Tibial nerve (tissue), 4 donors: ENCODE measurements around the gene ESM1. TPM values are rescaled to one million over a fixed set of nuclear protein-coding genes. Genes with fewer than 3 reads are reported as not detected.

Experiments used
- DNase-seq, 2 donors: peaks; one replicate each; pipeline ENCODE4 v3.0.0-alpha.2; 2019; ENCODE audit warnings: low spot score in 2 of 2
- H3K27ac ChIP-seq, 4 donors: fragments of 200-600 bp; sonication (generic) in 3 of 4; one replicate each; pipeline ENCODE4 v1.5.1; 2017 to 2019; ENCODE audit warnings: mild to moderate bottlenecking in 1 of 4
- H3K27me3 ChIP-seq, 2 donors: fragments of 200-600 bp; sonication (generic) in 1 of 2; one replicate each; pipeline versions ENCODE4 v1.5.1 to v1.6.0; 2017 to 2019
- H3K36me3 ChIP-seq, 3 donors: fragments of 200-600 bp; sonication (generic); one replicate each; pipeline ENCODE4 v1.5.1; 2018 to 2019
- H3K4me1 ChIP-seq, 4 donors: fragments of 200-600 bp; sonication (generic) in 3 of 4; one replicate each; pipeline ENCODE4 v1.5.1; 2017 to 2019
- H3K4me3 ChIP-seq, 4 donors: fragments of 200-600 bp; sonication (generic) in 3 of 4; one replicate each; pipeline ENCODE4 v1.5.1; 2017 to 2019; ENCODE audit warnings: mild to moderate bottlenecking in 1 of 4, moderate library complexity in 1 of 4
- H3K9me3 ChIP-seq, 4 donors: fragments of 200-600 bp; sonication (generic) in 3 of 4; one replicate each; pipeline ENCODE4 v1.5.1; 2017 to 2019
- CTCF ChIP-seq, 5 experiments: fragments of 200-600 bp in 3 of 5; fragments of 450-650 bp in 2 of 5; sonication (generic) in 3 of 5; IDR thresholded peaks; one replicate each; pipeline ENCODE4 v1.5.1; 2016 to 2019; ENCODE audit warnings: antibody characterized with exemption in 5 of 5, mild to moderate bottlenecking in 3 of 5, moderate library complexity in 2 of 5
- EP300 ChIP-seq, 2 donors: sonication (generic); formaldehyde crosslinking; IDR thresholded peaks; one replicate each; pipeline ENCODE4 v1.6.1; 2017; ENCODE audit warnings: antibody characterized with exemption in 2 of 2, mild to moderate bottlenecking in 1 of 2
- POLR2A ChIP-seq, 2 donors: fragments of 450-650 bp; IDR thresholded peaks; one replicate each; pipeline ENCODE4 v1.6.1; 2017; ENCODE audit warnings: antibody characterized with exemption in 2 of 2, mild to moderate bottlenecking in 2 of 2, moderate library complexity in 2 of 2
- WGBS, 2 donors: methylation state at CpG; one replicate each; pipeline ENCODE4 v1.1.5; 2018; 5-methylcytosine and 5-hydroxymethylcytosine counted together
- total RNA-seq, 4 donors: library from RNA; depleted of rRNA; stranded (reverse); fragments of >200 nt; gene quantifications; one replicate each; pipeline ENCODE4 v1.1.0, GENCODE V29; 2016

The ESM1 gene
- under 1 TPM in 1 of 4 donors, not detected in 3; 0.39 TPM for total RNA-seq

- H3K27ac ChIP-seq: no peak within 1 kb of the TSS
- no peak for DNase-seq
- H3K27me3 ChIP-seq: peaks cover 0 to 24% of the 10 kb centered on the region in 2 donors
- no peaks in the 10 kb centered on the region for H3K9me3 ChIP-seq
- 35 to 42% methylated on average over 17 to 26 of the region's 26 CpGs for WGBS, 2 donors
- H3K36me3 ChIP-seq: no peaks in the 10 kb centered on the region
- H3K4me3 ChIP-seq: no peak within 1 kb of the TSS
- H3K4me1 ChIP-seq: peaks cover 0 to 11% (median 0%) of the 10 kb centered on the region in 4 donors
- TF ChIP-seq CTCF (IDR thresholded peaks at IDR 0.05) (no peak), POLR2A (IDR thresholded peaks at IDR 0.05) (no peak), EP300 (IDR thresholded peaks at IDR 0.05) (no peak)
Observed at GRCh38 chr5:54985301-54986268, at the start of gene ESM1. Gene ESM1 (minus strand): TSS chr5:54985593. CDS start chr5:54985517, 76 bp downstream.

DNA sequence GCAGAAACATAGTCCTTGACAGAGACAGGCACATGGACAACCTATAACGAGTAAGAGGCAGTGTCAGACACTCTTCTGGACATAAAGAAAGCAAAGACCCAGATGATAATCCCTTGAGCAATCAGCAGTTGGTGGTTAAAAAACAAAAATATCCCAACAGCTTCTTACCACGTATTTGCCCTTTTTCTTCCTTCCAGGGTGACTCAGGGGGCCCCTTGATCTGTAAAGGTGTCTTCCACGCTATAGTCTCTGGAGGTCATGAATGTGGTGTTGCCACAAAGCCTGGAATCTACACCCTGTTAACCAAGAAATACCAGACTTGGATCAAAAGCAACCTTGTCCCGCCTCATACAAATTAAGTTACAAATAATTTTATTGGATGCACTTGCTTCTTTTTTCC lies 48.2 kb upstream of the ESM1 start:
- no peaks in the 10 kb centered on the region for H3K27me3 ChIP-seq
- no peak overlapping the region for H3K27ac ChIP-seq
- no peak for DNase-seq
- no peak overlapping the region for H3K4me3 ChIP-seq
- H3K36me3 ChIP-seq: no peaks in the 10 kb centered on the region
- H3K4me1 ChIP-seq: peaks cover 0 to 8% (median 0%) of the 10 kb centered on the region in 4 donors
- 80 to 87% methylated on average over 4 of the region's 4 CpGs for WGBS, 2 donors
- TF ChIP-seq CTCF (IDR thresholded peaks at IDR 0.05) (no peak), EP300 (IDR thresholded peaks at IDR 0.05) (no peak), POLR2A (IDR thresholded peaks at IDR 0.05) (no peak)
- no peaks in the 10 kb centered on the region for H3K9me3 ChIP-seq

DNA sequence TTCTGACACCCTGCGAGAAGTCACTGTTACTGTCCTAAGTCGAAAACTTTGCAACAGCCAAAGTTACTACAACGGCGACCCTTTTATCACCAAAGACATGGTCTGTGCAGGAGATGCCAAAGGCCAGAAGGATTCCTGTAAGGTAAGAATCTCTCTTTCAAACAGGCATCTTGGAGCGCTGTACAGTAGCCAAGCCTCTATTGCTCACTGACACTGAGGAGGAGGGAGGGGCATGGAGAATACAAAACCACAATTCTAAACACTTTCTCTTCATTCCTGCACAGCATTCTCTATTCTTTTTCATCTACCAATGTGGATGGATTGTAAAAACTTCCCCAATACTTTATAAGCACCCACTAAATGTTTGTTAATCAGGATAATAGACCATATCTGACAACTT lies 46.1 kb upstream of the ESM1 start:
- H3K36me3 ChIP-seq: no peaks in the 10 kb centered on the region
- 70 to 77% methylated on average over 5 of the region's 5 CpGs for WGBS, 2 donors
- no peaks in the 10 kb centered on the region for H3K9me3 ChIP-seq

GRCh38 chr5:55030676-55031369 lies 45.4 kb upstream of the ESM1 start:
- Histone ChIP-seq H3K27ac (no peak overlapping the region), H3K36me3 (no peaks in the 10 kb centered on the region), H3K4me1 (no peaks in the 10 kb centered on the region), H3K27me3 (no peaks in the 10 kb centered on the region), H3K4me3 (no peak overlapping the region), H3K9me3 (no peaks in the 10 kb centered on the region)
- no peak for DNase-seq
- TF ChIP-seq CTCF (IDR thresholded peaks at IDR 0.05) (no peak), POLR2A (IDR thresholded peaks at IDR 0.05) (no peak), EP300 (IDR thresholded peaks at IDR 0.05) (no peak)
- WGBS, 2 donors: 41 to 55% methylated on average over 10 of the region's 10 CpGs

More for the DNA sequence above, 46.1 kb upstream of the ESM1 start:
- no peak for TF ChIP-seq EP300 (IDR thresholded peaks at IDR 0.05)
- TF ChIP-seq POLR2A (IDR thresholded peaks at IDR 0.05): no peak
- no peak for TF ChIP-seq CTCF (IDR thresholded peaks at IDR 0.05)
- DNase-seq: no peak
- Histone ChIP-seq H3K27me3 (no peaks in the 10 kb centered on the region), H3K27ac (no peak overlapping the region), H3K4me1 (peaks cover 0 to 6% (median 0%) of the 10 kb centered on the region in 4 donors), H3K4me3 (no peak overlapping the region)

DNA sequence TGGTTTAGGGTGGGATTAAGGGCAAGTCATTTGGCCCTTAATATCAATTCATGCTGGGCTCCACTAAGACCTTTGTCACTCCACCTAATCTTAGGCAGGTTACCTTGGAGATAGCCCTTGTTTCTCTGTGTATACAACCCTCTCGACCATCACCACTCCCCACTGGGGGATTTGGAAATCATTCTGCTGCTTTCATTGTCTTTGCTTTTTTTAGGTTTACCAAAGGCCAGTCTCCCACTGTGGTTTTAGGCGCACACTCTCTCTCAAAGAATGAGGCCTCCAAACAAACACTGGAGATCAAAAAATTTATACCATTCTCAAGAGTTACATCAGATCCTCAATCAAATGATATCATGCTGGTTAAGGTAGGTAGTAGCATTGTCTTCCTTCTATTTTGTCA lies 44.8 kb upstream of the ESM1 start:
- 41 to 47% methylated on average over 2 of the region's 2 CpGs for WGBS, 2 donors
- Histone ChIP-seq H3K9me3 (no peaks in the 10 kb centered on the region), H3K36me3 (no peaks in the 10 kb centered on the region), H3K27me3 (no peaks in the 10 kb centered on the region), H3K4me3 (no peak overlapping the region), H3K27ac (no peak overlapping the region), H3K4me1 (no peaks in the 10 kb centered on the region)
- DNase-seq: no peak
- TF ChIP-seq EP300 (IDR thresholded peaks at IDR 0.05) (no peak), CTCF (IDR thresholded peaks at IDR 0.05) (no peak), POLR2A (IDR thresholded peaks at IDR 0.05) (no peak)
